Measurements from ENCODE around the gene ACTN4. TPM values are rescaled to one million over a fixed set of nuclear protein-coding genes. Genes with fewer than 3 reads are reported as not detected.

Gene ACTN4
- total and polyA plus RNA-seq, 2 donors (not counting 3 experiments of a cell fraction or from before 2014, with no cell fraction given) = 313 to 748 TPM

GRCh38 chr19:38700350-38700901 is 53.0 kb downstream of the ACTN4 start:
- H3K9ac ChIP-seq (replicated peaks; ENCODE audit: extremely low read depth, insufficient read depth, low read length) = no peak overlapping the region
- no peaks in the 10 kb centered on the region for H3K27me3 ChIP-seq (ENCODE audit: control insufficient read depth in 2 of 2, insufficient read depth in 2 of 2, low read length in 2 of 2)
- peaks cover 14 to 49% of the 10 kb centered on the region in 2 experiments for H3K36me3 ChIP-seq (ENCODE audit: control insufficient read depth in 2 of 2, extremely low read depth in 1 of 2, insufficient read depth in 2 of 2, low read length in 2 of 2)
- H2AFZ ChIP-seq (ENCODE audit: low read depth, low read length) = no peak overlapping the region
- dilution Hi-C loops (cut with MboI; ENCODE audit: extremely low pct_ligation_motif_present, low sequenced_read_pairs) (no loop called here), intact Hi-C loops (cut with micrococcal nuclease) (loop anchor here (10.0 kb wide), 1 partner anchor 296 kb away; the partner anchor contains the start of gene FAM98C)
- no peak for FAIRE-seq
- H4K20me1 ChIP-seq (replicated peaks; ENCODE audit: control insufficient read depth, extremely low read depth, insufficient read depth, low read length) = no peaks in the 10 kb centered on the region
- H3K79me2 ChIP-seq (ENCODE audit: control insufficient read depth, insufficient read depth, low read length) = peaks cover 69% of the 10 kb centered on the region
- H3K27ac ChIP-seq (ENCODE audit: insufficient read depth, low read depth, low read length) = no peak overlapping the region
- no peak overlapping the region for H3K4me3 ChIP-seq (replicated peaks in 1 of 3; ENCODE audit: insufficient read depth in 1 of 3, low read depth in 1 of 3, low read length in 3 of 3)
- no TSS peak for BruUV-seq (replicated peaks)
- TF ChIP-seq MAX (IDR thresholded peaks at IDR 0.05; ENCODE audit: insufficient read depth, insufficient read length) = no peak
- TF ChIP-seq POLR2A (IDR thresholded peaks at IDR 0.05; ENCODE audit: low read depth, low read length) = no peak
- TF ChIP-seq POLR2AphosphoS5 (IDR thresholded peaks at IDR 0.05; ENCODE audit: insufficient read depth, low read depth, low read length) = no peak
- no peak for TF ChIP-seq CTCF (IDR thresholded peaks at IDR 0.05; ENCODE audit: extremely low read depth in 1 of 2, insufficient read depth in 1 of 2, low read depth in 1 of 2, low read length in 2 of 2)
- no peak for TF ChIP-seq GATA2 (IDR thresholded peaks at IDR 0.05; ENCODE audit: insufficient read depth, insufficient read length, low read depth, low read length)
- no peak for TF ChIP-seq EZH2 (IDR thresholded peaks at IDR 0.05; ENCODE audit: borderline replicate concordance, low read depth, low read length, severe bottlenecking)
- TF ChIP-seq FOS (IDR thresholded peaks at IDR 0.05; ENCODE audit: borderline replicate concordance, insufficient read depth, low read length) = no peak
- no peak for TF ChIP-seq JUN (IDR thresholded peaks at IDR 0.05; ENCODE audit: borderline replicate concordance, insufficient read depth, insufficient read length, low read depth)
- no peak for TF ChIP-seq MYC (IDR thresholded peaks at IDR 0.05; ENCODE audit: low read depth, low read length)
- peaks cover under 1% of the 10 kb centered on the region for H3K4me1 ChIP-seq (ENCODE audit: control insufficient read depth, extremely low read depth, insufficient read depth, low read length)
- no peaks in the 10 kb centered on the region for H3K9me1 ChIP-seq (replicated peaks; ENCODE audit: control insufficient read depth, extremely low read depth, insufficient read depth, low read length)
- no peak for DNase-seq (ENCODE audit: low read depth, low spot score)
- H3K4me2 ChIP-seq (ENCODE audit: insufficient read depth, low read length) = no peak overlapping the region
- POLR2A ChIA-PET = no interaction called here
- CTCF ChIA-PET = interaction anchor here (2.1 kb wide), 1 partner anchor 66 kb away, joined by 10 read pairs; no protein-coding TSS in a partner anchor
- no peaks in the 10 kb centered on the region for H3K9me3 ChIP-seq (replicated peaks; ENCODE audit: control insufficient read depth, insufficient read depth, low read length)
